Neuronal stem cell (in vitro differentiated cells): ENCODE measurements around the gene FGF3.

Experiments used
- DNase-seq: peaks from one replicate; pipeline ENCODE4 v3.0.0-alpha.2; 2013; ENCODE audit warnings: low spot score
- H2AFZ ChIP-seq: one replicate; pipeline ENCODE4 v1.6.1; 2013; ENCODE audit warnings: mild to moderate bottlenecking, low read length, inconsistent platforms
- H2AK5ac ChIP-seq: 2 replicates; pipeline ENCODE4 v1.6.1; 2013; ENCODE audit warnings: low read depth, mild to moderate bottlenecking, inconsistent platforms, low read length, moderate library complexity, mixed read lengths
- H2BK120ac ChIP-seq: 2 replicates; pipeline ENCODE4 v1.6.1; 2013; ENCODE audit warnings: low read depth, mild to moderate bottlenecking, inconsistent platforms, low read length, moderate library complexity, mixed read lengths
- H2BK12ac ChIP-seq: one replicate; pipeline ENCODE4 v1.6.1; 2013; ENCODE audit warnings: low read length, inconsistent platforms
- H2BK15ac ChIP-seq: 2 replicates; pipeline ENCODE4 v1.6.1; 2013; ENCODE audit warnings: mild to moderate bottlenecking, low read length, inconsistent platforms, mixed read lengths
- H2BK5ac ChIP-seq: one replicate; pipeline ENCODE4 v1.6.1; 2013; ENCODE audit warnings: inconsistent platforms, mild to moderate bottlenecking, low read length, moderate library complexity
- H3K14ac ChIP-seq: one replicate; pipeline ENCODE4 v1.6.1; 2013; ENCODE audit warnings: low read length, inconsistent platforms
- H3K18ac ChIP-seq: 2 replicates; pipeline ENCODE4 v1.6.1; 2013; ENCODE audit warnings: low read length, inconsistent platforms
- H3K23ac ChIP-seq: 2 replicates; pipeline ENCODE4 v1.6.1; 2013; ENCODE audit warnings: low read depth, mild to moderate bottlenecking, mixed read lengths, low read length, inconsistent platforms; ENCODE audit not compliant: poor library complexity
- H3K27ac ChIP-seq: replicated peaks from 3 replicates; pipeline ENCODE4 v1.5.1; 2013; ENCODE audit warnings: low read length, inconsistent platforms
- H3K27me3 ChIP-seq, 3 experiments: 2 replicates each; pipeline ENCODE4 v1.6.1; 2013; ENCODE audit warnings: low read length in 3 of 3, mild to moderate bottlenecking in 2 of 3, inconsistent platforms in 1 of 3, low read depth in 1 of 3, mixed read lengths in 1 of 3, moderate library complexity in 1 of 3; ENCODE audit not compliant: control insufficient read depth in 3 of 3, insufficient read depth in 3 of 3
- H3K36me3 ChIP-seq, 2 donors: replicated peaks in 1 of 2; 2 replicates each; pipeline ENCODE4 v1.6.1; 2013; ENCODE audit warnings: low read length in 2 of 2; ENCODE audit not compliant: control insufficient read depth in 2 of 2, insufficient read depth in 2 of 2
- H3K4ac ChIP-seq: 2 replicates; pipeline ENCODE4 v1.6.1; 2013; ENCODE audit warnings: inconsistent platforms, mild to moderate bottlenecking, low read length, moderate library complexity
- H3K4me1 ChIP-seq, 2 donors: 1 replicate in 1 of 2; 2 replicates in 1 of 2; pipeline ENCODE4 v1.6.1; 2013; ENCODE audit warnings: low read length in 2 of 2, low read depth in 1 of 2; ENCODE audit not compliant: control insufficient read depth in 2 of 2, insufficient read depth in 1 of 2
- H3K4me2 ChIP-seq: one replicate; pipeline ENCODE4 v1.6.1; 2013; ENCODE audit warnings: mild to moderate bottlenecking, low read length, inconsistent platforms; ENCODE audit not compliant: insufficient read depth, poor library complexity, severe bottlenecking
- H3K4me3 ChIP-seq, 2 donors: 2 replicates each; pipeline ENCODE4 v1.5.1; 2013; ENCODE audit warnings: low read length in 2 of 2, mild to moderate bottlenecking in 2 of 2, inconsistent platforms in 1 of 2, moderate library complexity in 1 of 2
- H3K79me1 ChIP-seq: one replicate; pipeline ENCODE4 v1.6.1; 2013; ENCODE audit warnings: low read depth, mild to moderate bottlenecking, inconsistent platforms, low read length, moderate library complexity
- H3K9ac ChIP-seq: one replicate; pipeline ENCODE4 v1.6.1; 2013; ENCODE audit warnings: mild to moderate bottlenecking, low read depth, low read length, inconsistent platforms; ENCODE audit not compliant: poor library complexity
- H3K9me3 ChIP-seq, 2 donors: replicated peaks in 1 of 2; 2 replicates each; pipeline versions ENCODE3 to v1.6.1; 2013; ENCODE audit warnings: low read length in 2 of 2, mild to moderate bottlenecking in 2 of 2, inconsistent platforms in 1 of 2, low read depth in 1 of 2, mixed read lengths in 1 of 2, moderate library complexity in 1 of 2; ENCODE audit not compliant: control insufficient read depth in 2 of 2, insufficient read depth in 1 of 2
- H4K8ac ChIP-seq: one replicate; pipeline ENCODE4 v1.6.1; 2013; ENCODE audit warnings: low read depth, mild to moderate bottlenecking, inconsistent platforms, low read length, moderate library complexity
- H4K91ac ChIP-seq: one replicate; pipeline ENCODE4 v1.6.1; 2013; ENCODE audit warnings: low read length, low read depth, mild to moderate bottlenecking, inconsistent platforms; ENCODE audit not compliant: poor library complexity
- WGBS, 2 donors: extraction: QIAGEN DNeasy Blood & Tissue Kit; methylation state at CpG; one replicate each; pipeline ENCODE4 v1.1.7; 2013; ENCODE audit warnings: missing lambda C conversion rate in 2 of 2, mixed read lengths in 1 of 2; ENCODE audit not compliant: insufficient read length in 2 of 2, insufficient replicate concordance in 1 of 2; ENCODE audit errors: extremely low coverage in 2 of 2; 5-methylcytosine and 5-hydroxymethylcytosine counted together

FGF3 gene

GRCh38 chr11:69867076-69868005, 48.1 kb upstream of the FGF3 start:
- Histone ChIP-seq H4K8ac (no peak overlapping the region), H3K4me3 (no peak overlapping the region), H4K91ac (peak overlapping the region; percentile 73), H3K14ac (peak overlapping the region; percentile 99), H3K4ac (peak overlapping the region; percentile 84), H2BK120ac (peak overlapping the region; percentile 99), H2AFZ (no peak overlapping the region), H3K27me3 (peaks cover 0 to 43% (median 0%) of the 10 kb centered on the region in 3 experiments), H3K23ac (peak overlapping the region; percentile 81), H2BK12ac (peak overlapping the region; percentile 100), H3K4me2 (no peak overlapping the region), H3K36me3 (peaks cover 0 to 1% of the 10 kb centered on the region in 2 donors), H3K27ac (peak overlapping the region; percentile 57), H2BK5ac (peak overlapping the region; percentile 96), H2BK15ac (peak overlapping the region; percentile 77), H3K18ac (peak overlapping the region; percentile 99), H3K79me1 (no peaks in the 10 kb centered on the region), H3K4me1 (peaks cover 14 to 27% of the 10 kb centered on the region in 2 donors), H2AK5ac (peak overlapping the region; percentile 98), H3K9me3 (no peaks in the 10 kb centered on the region), H3K9ac (peak overlapping the region; percentile 65)
- DNase-seq, result no peak
- no CpG with 5 or more reads among the region's 30 CpGs for WGBS, 2 donors

DNA sequence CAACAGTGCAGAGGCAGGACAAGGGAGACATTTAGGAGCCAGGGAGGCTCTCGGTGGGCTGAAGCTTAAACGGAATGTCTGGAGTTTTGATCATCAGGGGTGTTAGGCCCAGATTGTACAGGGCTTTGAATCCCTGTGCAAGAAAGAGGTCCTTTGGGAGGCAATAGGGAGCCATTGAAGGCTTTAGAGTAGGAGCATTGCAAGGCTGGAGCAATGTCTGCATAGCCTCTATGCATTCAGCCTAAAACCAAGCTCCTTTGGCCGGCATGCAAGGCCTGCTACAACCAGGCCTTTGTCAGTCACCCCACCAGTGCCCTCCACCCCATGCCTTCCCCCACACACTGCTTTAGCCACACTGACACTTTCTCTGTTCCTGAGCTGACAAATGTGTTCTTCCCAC, 47.4 kb upstream of the FGF3 start:
- no CpG with 5 or more reads among the region's 3 CpGs for WGBS, 2 donors
- Histone ChIP-seq H3K27ac (no peak overlapping the region), H3K9ac (no peak overlapping the region), H3K79me1 (no peaks in the 10 kb centered on the region), H2BK120ac (no peak overlapping the region), H3K14ac (peak overlapping the region; percentile 3), H3K23ac (no peak overlapping the region), H4K91ac (no peak overlapping the region), H2AK5ac (peak overlapping the region; percentile 40), H3K27me3 (peaks cover 0 to 50% (median 0%) of the 10 kb centered on the region in 3 experiments), H2BK5ac (peak overlapping the region; percentile 96), H3K4me3 (no peak overlapping the region), H4K8ac (no peak overlapping the region), H2BK15ac (peak overlapping the region; percentile 77), H3K4me2 (no peak overlapping the region), H3K18ac (peak overlapping the region; percentile 3), H2BK12ac (no peak overlapping the region), H3K9me3 (no peaks in the 10 kb centered on the region), H3K4me1 (peaks cover 16 to 27% of the 10 kb centered on the region in 2 donors), H3K36me3 (peaks cover 0 to 1% of the 10 kb centered on the region in 2 donors), H3K4ac (no peak overlapping the region), H2AFZ (no peak overlapping the region)
- no peak for DNase-seq

GRCh38 chr11:69865707-69866106, 46.5 kb upstream of the FGF3 start:
- Histone ChIP-seq H2AFZ (no peak overlapping the region), H3K4me3 (no peak overlapping the region), H2BK15ac (peak overlapping the region; percentile 94), H3K9me3 (no peaks in the 10 kb centered on the region), H4K91ac (peak overlapping the region; percentile 86), H3K79me1 (no peaks in the 10 kb centered on the region), H3K14ac (peak overlapping the region; percentile 91), H2AK5ac (peak overlapping the region; percentile 82), H3K4ac (peak overlapping the region; percentile 13), H4K8ac (no peak overlapping the region), H2BK5ac (peak overlapping the region; percentile 17), H3K27ac (no peak overlapping the region), H3K36me3 (peaks cover 0 to 1% of the 10 kb centered on the region in 2 donors), H3K18ac (peak overlapping the region; percentile 87), H3K27me3 (peaks cover 0 to 57% (median 0%) of the 10 kb centered on the region in 3 experiments), H2BK120ac (peak overlapping the region; percentile 65), H2BK12ac (peak overlapping the region; percentile 14), H3K23ac (peak overlapping the region; percentile 51), H3K4me1 (peaks cover 16 to 27% of the 10 kb centered on the region in 2 donors), H3K4me2 (no peak overlapping the region), H3K9ac (no peak overlapping the region)
- WGBS, 2 donors, result no CpG with 5 or more reads among the region's 5 CpGs
- no peak for DNase-seq
